Stimulated activated naive CD8-positive, alpha-beta T cell treated with anti-CD3 and anti-CD28 coated beads, Interleukin-15, Interleukin-2, amounts not matched to agents 100 ng/mL and 50 ng/mL, for 24 hours (primary cell): ENCODE results near the gene SMTN.
"Not testable (repeated sequence)": the region's sequence is repeated elsewhere in the genome, so short reads cannot be mapped to it uniquely, and the experiment has no call there.

Experiments
- H3K27ac Mint-ChIP-seq: one replicate; pipeline ENCODE4 v1.8.0; 2021; ENCODE audit warnings: mild to moderate bottlenecking, mixed read lengths
- H3K27me3 Mint-ChIP-seq: one replicate; pipeline ENCODE4 v1.8.0; 2021; ENCODE audit warnings: mixed read lengths
- H3K36me3 Mint-ChIP-seq: one replicate; pipeline ENCODE4 v1.8.0; 2021; ENCODE audit warnings: low read depth, mixed read lengths
- H3K4me1 Mint-ChIP-seq: one replicate; pipeline ENCODE4 v1.8.0; 2021; ENCODE audit warnings: low read depth, mixed read lengths
- H3K4me3 Mint-ChIP-seq: one replicate; pipeline ENCODE4 v1.8.0; 2021; ENCODE audit warnings: mild to moderate bottlenecking, mixed read lengths
- H3K9me3 Mint-ChIP-seq: one replicate; pipeline ENCODE4 v1.8.0; 2021; ENCODE audit warnings: mixed read lengths

Gene SMTN

GRCh38 chr22:31103899-31104694 lies 23.0 kb downstream of the SMTN start:
- Mint-ChIP-seq H3K4me1 (peaks cover 17% of the 10 kb centered on the region), H3K27ac (no peak overlapping the region), H3K36me3 (no peaks in the 10 kb centered on the region), H3K9me3 (no peaks in the 10 kb centered on the region), H3K27me3 (no peaks in the 10 kb centered on the region), H3K4me3 (no peak overlapping the region)

DNA sequence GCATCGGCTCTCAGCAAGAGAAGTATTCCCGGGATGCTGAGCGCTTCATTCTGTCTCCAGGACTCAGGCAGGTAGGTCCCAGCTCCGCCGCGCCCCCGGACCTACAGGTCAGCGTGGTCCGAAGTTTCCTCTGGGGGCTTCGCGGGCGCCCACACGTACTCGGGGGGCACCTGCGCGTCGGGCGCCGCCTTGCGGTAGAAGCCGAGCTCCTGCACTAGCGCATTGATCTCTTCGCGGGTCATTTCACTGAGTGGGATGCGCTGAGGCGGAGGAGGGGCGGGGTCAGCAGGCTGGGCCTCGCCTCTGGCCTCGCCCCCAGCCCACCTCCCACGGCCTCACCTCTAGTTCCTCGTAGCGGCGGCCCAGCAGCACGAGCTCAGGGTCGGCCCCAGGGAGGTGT lies 23.8 kb downstream of the SMTN start:
- no peaks in the 10 kb centered on the region for H3K9me3 Mint-ChIP-seq
- no peak overlapping the region for H3K27ac Mint-ChIP-seq
- peaks cover 17% of the 10 kb centered on the region for H3K4me1 Mint-ChIP-seq
- no peak overlapping the region for H3K4me3 Mint-ChIP-seq
- no peaks in the 10 kb centered on the region for H3K36me3 Mint-ChIP-seq
- H3K27me3 Mint-ChIP-seq, result no peaks in the 10 kb centered on the region

DNA sequence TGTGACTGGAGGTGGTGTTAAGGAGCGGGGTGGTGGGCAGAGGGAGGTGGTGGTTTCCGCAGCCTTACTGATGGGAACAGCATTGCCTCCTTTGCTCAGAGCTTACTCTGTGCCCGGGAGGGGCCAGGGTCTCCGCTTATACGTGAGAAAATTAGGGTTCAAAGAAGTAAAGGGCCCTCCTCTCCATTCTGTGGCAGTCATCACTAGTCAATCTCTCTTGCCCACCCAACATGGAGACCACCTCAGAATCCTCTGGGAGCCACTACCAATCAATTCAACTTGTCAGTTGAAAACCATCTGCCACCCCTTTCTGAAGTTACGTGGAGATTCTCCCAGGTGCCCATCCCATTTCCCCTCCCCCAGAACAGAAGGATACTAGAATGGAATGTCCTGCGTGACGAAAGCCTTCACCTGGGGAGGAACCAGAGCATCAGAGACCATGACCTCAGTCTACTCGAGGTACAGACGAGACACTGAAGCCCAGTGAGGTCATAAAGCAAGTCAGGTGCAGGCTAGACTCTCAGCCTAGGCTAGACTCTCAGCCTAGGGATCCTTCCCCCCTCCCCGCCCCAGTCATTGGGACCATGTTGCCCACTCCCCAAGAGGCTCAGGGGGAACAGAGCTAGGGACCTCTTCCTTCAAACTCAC lies 24.3 kb downstream of the SMTN start:
- no peaks in the 10 kb centered on the region for H3K36me3 Mint-ChIP-seq
- H3K9me3 Mint-ChIP-seq, result no peaks in the 10 kb centered on the region
- no peak overlapping the region for H3K27ac Mint-ChIP-seq
- H3K4me3 Mint-ChIP-seq, result no peak overlapping the region
- no peaks in the 10 kb centered on the region for H3K27me3 Mint-ChIP-seq
- peaks cover 17% of the 10 kb centered on the region for H3K4me1 Mint-ChIP-seq

GRCh38 chr22:31106001-31106571 lies 25.0 kb downstream of the SMTN start:
- Mint-ChIP-seq H3K4me3 (peak overlapping the region; percentile 93), H3K4me1 (peaks cover 17% of the 10 kb centered on the region), H3K9me3 (no peaks in the 10 kb centered on the region), H3K27me3 (no peaks in the 10 kb centered on the region), H3K36me3 (no peaks in the 10 kb centered on the region), H3K27ac (no peak overlapping the region)

GRCh38 chr22:31106731-31107177 lies 25.6 kb downstream of the SMTN start:
- no peaks in the 10 kb centered on the region for H3K9me3 Mint-ChIP-seq

GRCh38 chr22:31107178-31107893 lies 26.2 kb downstream of the SMTN start, which contains the start of gene SELENOM:
SELENOM (minus strand) TSS chr22:31107568; CDS start chr22:31107505, 63 bp downstream.
- H3K27ac Mint-ChIP-seq, result peak within 1 kb of the TSS; percentile 82
- H3K4me3 Mint-ChIP-seq, result peak within 1 kb of the TSS; percentile 93
- H3K36me3 Mint-ChIP-seq, result no peaks in the 10 kb centered on the region
- H3K27me3 Mint-ChIP-seq, result no peaks in the 10 kb centered on the region
- no peaks in the 10 kb centered on the region for H3K9me3 Mint-ChIP-seq
- peaks cover 17% of the 10 kb centered on the region for H3K4me1 Mint-ChIP-seq

More at GRCh38 chr22:31106731-31107177, 25.6 kb downstream of the SMTN start:
- peaks cover 17% of the 10 kb centered on the region for H3K4me1 Mint-ChIP-seq
- no peaks in the 10 kb centered on the region for H3K36me3 Mint-ChIP-seq
- peak overlapping the region; percentile 65 for H3K27ac Mint-ChIP-seq
- H3K4me3 Mint-ChIP-seq, result peak overlapping the region; percentile 93
- no peaks in the 10 kb centered on the region for H3K27me3 Mint-ChIP-seq

GRCh38 chr22:31107894-31108218 lies 26.7 kb downstream of the SMTN start:
- H3K36me3 Mint-ChIP-seq, result no peaks in the 10 kb centered on the region

DNA sequence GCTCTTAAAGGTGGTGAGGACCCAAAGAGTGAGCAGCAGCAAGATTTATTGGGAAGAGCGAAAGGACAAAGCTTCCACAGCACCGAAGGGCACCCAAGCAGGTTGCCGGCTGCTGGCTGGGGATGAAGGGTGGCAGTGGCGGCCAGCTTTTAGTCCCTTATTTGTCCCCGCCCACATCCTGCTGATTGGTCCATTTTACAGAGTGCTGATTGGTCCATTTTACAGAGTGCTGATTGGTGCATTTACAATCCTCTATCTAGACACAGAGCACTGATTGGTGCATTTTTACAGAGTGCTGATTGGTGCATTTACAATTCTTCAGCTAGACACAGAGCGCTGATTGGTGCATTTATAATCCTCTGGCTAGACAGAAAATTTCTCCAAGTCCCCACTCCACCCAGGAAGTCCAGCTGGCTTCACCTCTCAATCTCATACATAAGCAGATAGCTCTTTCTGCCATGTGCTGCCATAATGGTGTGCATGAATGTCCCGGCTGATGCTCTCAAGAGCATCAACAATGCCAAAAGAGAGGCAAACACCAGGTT lies 31.5 kb downstream of the SMTN start:
- H3K4me3 Mint-ChIP-seq, H3K27me3 Mint-ChIP-seq, H3K9me3 Mint-ChIP-seq, H3K27ac Mint-ChIP-seq, H3K4me1 Mint-ChIP-seq, H3K36me3 Mint-ChIP-seq: not testable (repeated sequence)

More at GRCh38 chr22:31107894-31108218, 26.7 kb downstream of the SMTN start:
- no peaks in the 10 kb centered on the region for H3K27me3 Mint-ChIP-seq
- H3K9me3 Mint-ChIP-seq, result no peaks in the 10 kb centered on the region
- H3K4me1 Mint-ChIP-seq, result peaks cover 17% of the 10 kb centered on the region
- H3K4me3 Mint-ChIP-seq, result peak overlapping the region; percentile 93
- H3K27ac Mint-ChIP-seq, result peak overlapping the region; percentile 82

DNA sequence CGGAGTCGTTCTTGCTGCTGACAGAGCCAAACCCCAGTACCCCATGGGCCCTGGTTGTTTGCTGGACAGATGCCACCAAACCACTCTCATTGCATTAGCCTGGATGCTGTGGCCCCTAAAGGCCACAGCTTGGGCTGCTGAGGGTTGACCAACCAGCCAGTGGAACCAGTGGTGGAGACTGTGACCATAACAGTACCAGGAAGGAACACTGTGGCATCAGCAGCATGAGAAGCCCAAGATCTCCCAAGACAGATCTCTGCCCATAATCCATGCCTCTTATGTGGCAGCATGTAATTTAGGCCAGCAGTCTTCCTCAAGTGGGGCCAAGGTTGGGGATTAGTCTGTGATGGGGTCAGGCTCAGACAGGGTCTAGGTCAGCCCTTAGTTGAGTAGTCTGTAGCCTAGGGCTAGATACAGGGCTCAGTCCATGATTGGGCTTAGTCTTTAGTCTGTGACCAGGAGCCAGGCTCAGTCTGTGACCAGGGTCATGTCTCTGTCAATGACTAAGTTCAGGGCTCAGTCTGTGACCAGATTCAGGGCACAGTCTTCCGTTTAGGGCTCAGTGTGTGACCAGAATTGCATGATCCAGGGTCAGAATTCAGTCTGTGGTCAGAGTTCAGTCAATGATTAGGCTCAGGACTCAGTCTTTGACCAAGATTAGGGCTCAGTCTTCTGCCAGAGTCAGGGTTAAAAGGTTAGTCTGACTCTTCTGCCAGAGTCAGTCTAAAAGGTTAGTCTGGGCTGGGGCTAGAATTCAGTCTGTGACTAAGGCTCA lies 37.1 kb downstream of the SMTN start:
- Mint-ChIP-seq H3K4me1 (no peaks in the 10 kb centered on the region), H3K27ac (no peak overlapping the region), H3K4me3 (no peak overlapping the region), H3K36me3 (no peaks in the 10 kb centered on the region), H3K27me3 (no peaks in the 10 kb centered on the region), H3K9me3 (no peaks in the 10 kb centered on the region)

- no peaks in the 10 kb centered on the region for H3K27me3 Mint-ChIP-seq
- H3K4me3 Mint-ChIP-seq, result no peak overlapping the region
- H3K27ac Mint-ChIP-seq, result no peak overlapping the region
- no peaks in the 10 kb centered on the region for H3K4me1 Mint-ChIP-seq
- H3K36me3 Mint-ChIP-seq, result no peaks in the 10 kb centered on the region
- H3K9me3 Mint-ChIP-seq, result no peaks in the 10 kb centered on the region
These were observed 38.1 kb downstream of the SMTN start for GRCh38 chr22:31119026-31119717.

- Mint-ChIP-seq H3K27ac (no peak overlapping the region), H3K4me1 (no peaks in the 10 kb centered on the region), H3K36me3 (no peaks in the 10 kb centered on the region), H3K9me3 (no peaks in the 10 kb centered on the region), H3K27me3 (no peaks in the 10 kb centered on the region), H3K4me3 (no peak overlapping the region)
These were observed 39.1 kb downstream of the SMTN start for GRCh38 chr22:31120230-31120629.

GRCh38 chr22:31120642-31121041 lies 39.5 kb downstream of the SMTN start:
- no peaks in the 10 kb centered on the region for H3K36me3 Mint-ChIP-seq
- H3K27ac Mint-ChIP-seq, result no peak overlapping the region
- H3K9me3 Mint-ChIP-seq, result no peaks in the 10 kb centered on the region

GRCh38 chr22:31121403-31121802 lies 40.3 kb downstream of the SMTN start:
- Mint-ChIP-seq H3K27ac (no peak overlapping the region), H3K36me3 (no peaks in the 10 kb centered on the region), H3K4me1 (no peaks in the 10 kb centered on the region), H3K27me3 (no peaks in the 10 kb centered on the region), H3K4me3 (no peak overlapping the region), H3K9me3 (no peaks in the 10 kb centered on the region)

More at GRCh38 chr22:31120642-31121041, 39.5 kb downstream of the SMTN start:
- Mint-ChIP-seq H3K27me3 (no peaks in the 10 kb centered on the region), H3K4me1 (no peaks in the 10 kb centered on the region), H3K4me3 (no peak overlapping the region)

- no peak overlapping the region for H3K27ac Mint-ChIP-seq
- H3K9me3 Mint-ChIP-seq, result no peaks in the 10 kb centered on the region
- H3K4me1 Mint-ChIP-seq, result no peaks in the 10 kb centered on the region
- no peak overlapping the region for H3K4me3 Mint-ChIP-seq
- H3K36me3 Mint-ChIP-seq, result no peaks in the 10 kb centered on the region
- H3K27me3 Mint-ChIP-seq, result no peaks in the 10 kb centered on the region
These were observed 41.0 kb downstream of the SMTN start for GRCh38 chr22:31122196-31122531.
